GM18861 (cell line): ENCODE results near the gene CACNG4.

Source experiments
- ATAC-seq: cut with Tn5 transposase; IDR thresholded peaks from one replicate; pipeline ENCODE4 v1.9.1; 2021; ENCODE audit not compliant: unreplicated experiment

Gene CACNG4

DNA sequence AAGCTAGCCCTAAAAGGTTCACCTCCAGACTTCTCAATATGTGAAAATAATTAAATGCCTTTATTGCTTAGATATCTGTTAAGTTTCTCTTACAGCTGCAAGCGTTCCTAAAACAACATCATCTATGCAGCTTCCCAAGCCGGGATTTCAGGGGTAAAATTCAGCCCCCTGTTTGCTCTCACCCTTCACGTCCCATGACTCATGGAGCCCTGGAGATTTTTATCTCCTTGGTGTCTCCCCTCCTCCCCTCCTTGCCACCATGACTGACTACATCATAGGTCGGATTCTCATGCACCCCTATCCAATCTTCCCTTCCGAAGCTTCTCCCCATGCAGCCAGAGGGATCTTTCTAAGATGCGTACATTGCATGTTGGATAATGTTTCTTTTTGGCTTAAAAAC is 21.0 kb upstream of the CACNG4 start:
- no peak for ATAC-seq

DNA sequence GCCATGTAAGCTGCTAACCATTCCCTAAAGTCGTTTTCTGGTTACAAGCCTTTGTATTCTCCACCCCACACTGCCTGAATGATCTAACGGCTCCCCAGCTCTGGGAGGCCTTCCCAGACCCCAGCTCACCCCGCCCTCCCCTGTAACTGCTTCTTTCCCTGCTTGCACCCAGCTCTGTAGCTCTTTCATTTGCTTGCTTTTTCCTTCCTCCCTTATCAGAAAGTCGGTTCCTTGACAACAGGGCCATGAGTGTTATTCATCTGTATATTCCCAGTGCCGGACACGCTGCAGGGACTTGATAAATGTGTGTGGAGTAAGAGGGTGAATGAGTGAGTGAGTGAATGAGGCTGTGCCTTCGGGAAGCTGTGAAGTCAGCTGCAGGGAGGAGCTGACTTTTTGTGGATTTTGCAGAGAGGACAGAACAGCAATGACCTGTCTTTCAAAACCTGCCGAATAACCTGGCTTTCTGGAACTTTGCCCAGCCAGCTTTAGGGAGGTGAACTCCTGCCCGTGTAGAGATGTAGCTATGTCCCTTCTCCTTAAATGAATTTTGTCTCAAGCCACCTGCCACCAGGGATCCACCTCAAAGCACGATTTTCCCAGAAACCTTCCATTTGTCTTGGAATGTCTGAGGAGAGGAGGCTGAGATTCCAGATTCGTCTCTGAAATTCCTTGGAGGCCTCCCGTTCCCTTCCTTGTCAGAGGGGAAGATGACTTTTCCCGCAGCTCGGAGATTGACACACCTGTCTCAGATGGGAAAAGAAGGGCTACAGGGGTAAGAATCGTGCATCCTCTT is 20.0 kb upstream of the CACNG4 start:
- ATAC-seq: no peak

DNA sequence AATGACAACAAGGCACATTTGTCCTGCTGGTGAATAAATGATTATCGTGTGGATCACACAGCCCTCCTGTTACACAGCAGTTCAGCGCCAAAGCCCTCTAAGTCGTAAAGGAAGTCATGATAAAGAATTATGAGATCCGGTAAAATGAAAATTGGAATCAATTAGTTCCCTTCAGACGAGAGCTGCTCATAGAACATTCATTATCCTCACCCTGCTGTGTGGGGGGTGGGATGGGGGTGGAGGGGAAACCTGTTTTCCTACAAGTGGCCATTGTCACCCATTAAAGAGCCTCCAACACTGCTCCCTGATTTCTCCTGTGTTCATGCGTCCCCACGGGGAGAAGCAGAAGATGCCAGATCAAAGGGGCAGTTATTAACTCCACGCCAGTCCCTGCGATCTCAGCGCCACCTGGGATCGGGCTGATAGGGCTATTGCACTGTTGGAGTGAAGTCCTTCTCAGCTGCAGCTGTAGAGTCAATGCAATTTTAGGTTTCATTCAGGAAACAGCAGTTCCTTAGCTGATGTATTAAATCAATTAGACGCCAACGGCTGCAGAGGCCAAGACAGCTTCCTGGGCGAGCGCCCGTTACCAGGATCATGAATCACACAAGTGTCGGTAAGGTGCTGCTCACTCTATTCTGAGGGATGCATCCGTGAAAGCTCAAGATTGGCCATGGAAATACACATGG is 19.2 kb upstream of the CACNG4 start:
- no peak for ATAC-seq

DNA sequence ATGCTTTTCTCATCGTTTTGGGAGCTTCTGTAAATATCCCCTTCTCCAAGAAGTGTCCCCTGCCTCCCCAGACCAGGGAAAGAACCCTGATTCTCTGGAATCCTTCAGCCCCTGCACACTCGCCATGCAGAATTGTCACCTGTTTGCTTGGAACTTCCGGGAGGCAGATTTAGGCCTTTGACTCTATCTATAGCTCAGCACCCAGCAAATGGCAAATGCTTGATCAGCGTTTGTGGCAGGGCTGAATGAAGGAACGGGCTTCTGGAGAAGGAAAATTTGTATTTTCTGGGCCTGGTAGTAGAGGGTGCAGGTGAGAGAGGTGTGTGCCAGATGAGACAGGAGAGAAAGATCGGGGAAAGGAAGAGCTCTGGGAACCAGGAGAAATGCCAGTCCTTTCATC is 18.3 kb upstream of the CACNG4 start:
- ATAC-seq: no peak

DNA sequence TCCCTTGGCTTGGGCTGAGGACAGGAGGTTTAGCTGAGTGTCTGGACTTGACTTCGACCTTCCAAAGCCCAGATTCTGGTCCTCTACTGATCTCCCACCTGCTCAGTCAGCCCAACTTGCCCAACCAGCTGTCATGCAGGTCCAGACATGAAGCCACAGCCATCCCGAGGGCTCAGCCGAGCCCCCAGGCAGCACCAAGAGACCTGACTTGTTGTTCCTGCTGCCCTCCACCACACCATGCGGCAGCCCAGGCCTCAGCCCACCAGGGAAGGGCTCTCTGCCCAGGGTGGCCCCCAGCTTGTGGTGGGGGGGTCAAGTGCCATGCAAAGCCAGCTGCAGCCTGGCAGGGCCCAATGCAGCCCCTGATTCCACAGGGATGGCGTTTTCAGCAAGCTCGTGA is 17.2 kb upstream of the CACNG4 start:
- ATAC-seq: no peak

DNA sequence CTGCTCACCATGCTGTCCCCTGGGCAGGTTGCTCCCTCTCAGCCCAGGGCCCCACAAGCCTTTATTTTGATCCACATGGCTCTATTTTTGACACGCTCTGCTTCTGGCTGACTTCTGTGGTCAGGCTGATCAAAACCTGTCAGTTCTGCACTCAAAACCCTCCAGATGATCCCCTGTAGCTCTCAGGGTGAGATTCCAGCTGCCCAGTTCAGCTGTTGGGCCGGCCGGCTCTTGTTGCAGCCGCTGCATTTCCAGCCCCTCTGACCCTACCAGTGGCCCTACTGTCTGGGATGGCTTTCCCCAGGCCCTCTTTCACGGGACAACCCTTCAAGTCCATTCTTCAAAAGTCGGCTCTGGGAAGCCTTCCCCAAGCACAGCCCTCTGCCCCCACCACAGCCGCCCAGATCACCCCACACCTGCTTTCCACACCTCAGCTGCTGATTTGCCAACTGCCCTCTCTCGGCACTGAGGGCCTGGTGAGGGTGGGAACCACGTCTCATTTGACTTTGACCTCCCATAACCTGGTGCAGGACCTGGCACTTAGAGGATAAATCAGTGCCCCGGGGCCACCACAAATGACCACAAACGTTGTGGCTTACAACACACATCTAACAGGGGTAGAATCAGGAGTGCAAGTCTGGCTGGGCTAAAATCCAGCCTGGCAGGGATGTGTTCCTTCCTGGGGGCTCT is 16.3 kb upstream of the CACNG4 start:
- no peak for ATAC-seq

DNA sequence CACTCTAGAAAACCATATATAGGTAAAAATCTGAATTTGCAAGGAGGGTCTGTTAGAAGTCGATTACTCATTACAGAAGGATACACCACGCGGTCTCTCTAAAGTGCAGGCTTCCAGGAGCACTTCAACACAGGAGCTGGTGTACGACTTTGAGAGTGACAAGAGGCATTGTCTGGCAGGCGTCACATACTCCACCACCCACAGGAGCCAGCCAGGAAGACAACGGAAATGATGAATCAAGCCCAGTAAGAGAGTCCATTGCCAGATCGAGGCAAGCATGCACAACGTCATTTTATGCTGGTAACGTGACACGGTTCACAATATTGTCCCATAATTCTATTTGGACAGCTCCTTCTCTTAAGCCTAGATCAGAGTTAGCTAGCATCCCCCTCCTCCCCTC is 15.0 kb upstream of the CACNG4 start:
- no peak for ATAC-seq

DNA sequence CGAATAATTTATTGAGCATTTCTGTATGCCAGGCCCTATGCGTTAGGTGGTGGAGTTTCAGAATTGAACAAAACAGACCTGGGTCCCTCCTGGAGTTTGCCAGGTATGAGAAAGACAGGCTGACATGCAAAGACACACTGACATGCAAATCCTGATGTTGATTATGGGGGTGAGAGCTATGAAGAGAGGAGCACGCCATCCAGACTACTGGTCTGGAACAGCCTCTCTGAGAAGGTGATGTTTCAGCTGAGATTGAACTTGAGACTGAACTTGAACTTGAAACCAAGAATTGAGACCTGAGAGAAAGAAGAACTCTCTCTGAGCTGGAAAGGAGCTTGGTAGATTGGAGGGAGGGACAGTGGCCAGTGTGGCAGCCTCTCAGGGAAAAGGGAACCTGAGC is 14.2 kb upstream of the CACNG4 start:
- no peak for ATAC-seq

DNA sequence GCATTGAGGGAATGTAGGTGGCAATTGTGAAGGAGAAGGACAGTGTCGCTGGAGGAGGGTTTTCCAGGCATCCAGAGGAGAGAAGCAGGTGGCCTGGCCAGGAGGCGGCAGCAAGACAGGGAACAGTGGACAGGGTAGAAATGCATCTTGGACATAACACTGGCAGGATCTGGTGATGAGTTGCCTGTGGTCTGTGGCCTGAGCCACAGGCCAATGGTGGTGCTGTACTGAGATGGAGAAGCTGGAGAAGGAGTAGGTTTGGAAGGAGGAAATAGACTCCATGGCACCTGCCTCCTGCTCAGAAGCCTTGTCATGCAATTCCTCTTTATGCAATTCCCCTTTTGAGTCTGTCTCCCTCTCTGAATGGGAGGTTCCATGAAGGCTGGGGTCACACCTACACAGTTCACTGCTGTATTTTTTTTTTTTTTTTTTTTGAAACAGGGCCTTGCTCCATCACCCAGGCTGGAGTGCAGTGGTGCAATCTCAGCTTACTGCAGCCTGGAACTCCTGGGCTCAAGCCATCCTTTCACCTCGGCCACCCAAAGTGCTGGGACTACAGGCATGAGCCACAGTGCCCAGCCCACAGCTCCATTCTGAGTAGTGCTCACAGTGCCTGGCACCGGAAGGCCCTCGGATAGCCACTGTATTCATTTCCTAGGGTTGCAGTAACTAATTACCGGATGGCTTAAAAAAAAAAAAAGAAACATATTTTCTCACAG is 13.5 kb upstream of the CACNG4 start:
- ATAC-seq: no peak

DNA sequence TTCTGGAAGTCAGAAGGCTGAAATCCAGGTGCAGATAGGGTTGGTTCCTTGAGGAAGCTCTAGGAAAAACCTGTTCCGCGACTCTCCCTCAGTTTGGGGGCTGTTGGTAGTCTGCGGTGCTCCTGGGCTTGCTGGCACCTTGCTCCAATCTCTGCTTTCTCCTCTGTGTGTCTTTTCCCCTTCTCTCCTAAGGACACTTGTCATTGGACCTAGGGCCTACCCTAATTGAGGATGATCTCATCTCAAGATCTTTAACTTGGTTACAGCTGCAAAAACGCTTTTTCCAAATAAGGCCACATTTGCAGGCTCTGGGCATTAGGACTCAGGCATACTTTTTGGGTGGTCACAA is 12.9 kb upstream of the CACNG4 start:
- no peak for ATAC-seq

DNA sequence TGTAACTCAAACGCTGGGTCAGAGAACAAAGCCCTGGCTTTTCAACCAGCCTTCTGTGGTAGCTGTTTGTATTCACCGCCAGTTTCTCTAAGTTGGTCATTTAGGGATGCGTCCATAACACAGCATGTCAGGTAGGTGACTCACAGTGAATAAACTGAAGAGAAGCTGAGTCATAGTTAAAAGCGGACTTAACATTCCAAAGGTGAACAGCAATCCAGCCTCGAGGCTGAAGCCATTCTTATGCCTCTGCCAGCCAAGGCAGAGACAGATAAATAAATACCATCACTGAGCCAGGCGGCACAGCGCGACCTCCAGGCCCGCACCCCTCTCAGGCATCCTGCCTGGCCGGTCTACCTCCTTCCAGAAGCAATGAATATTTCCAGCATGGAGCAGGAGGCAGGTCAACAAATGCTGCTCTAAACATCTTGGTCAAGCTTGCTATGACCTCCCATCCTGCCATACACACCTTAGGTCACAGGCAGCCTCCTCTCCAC is 12.4 kb upstream of the CACNG4 start:
- ATAC-seq: no peak

DNA sequence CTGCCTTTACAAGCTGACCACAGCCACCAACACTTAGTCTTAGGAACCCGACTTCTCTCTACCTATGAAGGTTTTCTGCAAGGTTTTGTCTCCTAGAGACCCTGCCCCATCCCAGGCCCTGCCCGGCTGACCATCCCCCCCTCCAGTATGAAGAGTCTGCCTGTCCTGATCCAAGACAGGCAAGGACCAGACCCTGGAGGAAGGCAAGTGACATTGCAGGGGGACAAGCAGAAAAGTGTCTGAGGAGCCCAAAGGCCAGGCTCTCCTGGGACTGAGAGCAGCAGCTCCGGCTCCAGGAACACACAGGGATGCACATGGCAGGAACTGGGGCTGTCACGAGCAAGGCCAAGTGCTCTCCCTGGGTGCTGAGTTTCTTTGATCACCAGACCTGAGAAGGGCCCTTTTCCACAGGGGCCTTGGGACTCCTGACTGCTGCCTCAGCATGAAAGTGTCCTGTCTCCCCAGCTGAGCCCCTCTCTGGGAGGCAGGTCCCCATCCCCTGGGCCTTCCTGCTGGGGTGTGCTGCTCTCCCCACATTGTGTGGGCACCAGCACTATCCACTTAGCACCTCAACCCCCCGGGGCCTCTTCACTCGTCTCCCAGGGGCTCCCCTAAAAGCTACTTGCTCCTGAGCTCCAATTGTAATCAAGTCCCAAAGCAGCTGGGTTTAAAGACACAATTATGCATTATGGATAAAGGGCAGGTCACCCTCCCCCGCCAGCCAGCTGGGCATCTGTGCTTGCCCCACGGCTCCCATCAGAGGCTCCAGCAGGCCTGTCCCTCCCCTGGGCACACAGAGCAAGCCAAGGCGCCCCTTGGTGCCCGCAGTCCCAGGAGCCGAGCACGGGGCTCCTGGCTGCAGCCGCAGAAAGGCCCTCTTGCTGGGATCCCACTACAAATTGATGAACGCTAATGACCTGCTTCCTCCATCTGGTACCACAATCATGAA is 11.6 kb upstream of the CACNG4 start:
- ATAC-seq: no peak

DNA sequence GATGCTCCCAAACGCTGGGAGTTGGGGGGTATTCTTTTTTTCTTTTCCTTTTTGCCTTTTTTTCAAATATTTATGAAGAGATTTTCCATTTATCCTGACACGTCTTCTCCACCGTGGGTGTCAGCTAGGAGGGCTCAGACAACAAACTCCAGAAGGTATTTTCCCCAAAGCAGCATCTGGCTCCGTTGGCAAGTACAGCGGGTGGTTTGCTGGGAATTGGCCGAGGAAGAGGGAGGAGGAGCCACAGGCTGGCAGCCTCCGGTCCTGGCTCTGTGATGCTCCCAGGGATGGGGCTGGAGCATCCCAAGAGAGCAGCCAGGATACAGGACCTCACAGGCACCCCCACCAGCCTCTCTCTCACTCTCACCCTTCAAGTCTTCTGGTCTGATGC is 10.9 kb upstream of the CACNG4 start:
- no peak for ATAC-seq

DNA sequence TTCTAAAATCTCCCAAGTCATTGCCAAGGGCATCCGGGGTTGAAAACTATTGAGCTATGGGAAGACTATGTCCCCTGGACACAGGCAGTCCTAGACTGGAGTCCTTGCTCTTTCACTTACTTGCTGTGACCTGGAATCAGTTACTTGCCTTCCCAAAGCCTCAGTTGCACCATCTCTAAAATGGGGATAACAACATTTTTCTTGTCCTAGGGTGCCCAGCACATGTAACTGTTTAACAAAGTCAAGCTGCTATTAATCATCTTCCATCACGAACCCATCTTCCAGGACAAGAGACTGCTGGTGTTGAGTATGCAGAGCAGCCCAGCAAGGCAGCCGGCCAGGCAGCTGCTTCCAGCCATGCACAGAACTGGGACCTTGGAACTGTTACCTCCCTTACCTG is 9.9 kb upstream of the CACNG4 start:
- ATAC-seq: no peak

DNA sequence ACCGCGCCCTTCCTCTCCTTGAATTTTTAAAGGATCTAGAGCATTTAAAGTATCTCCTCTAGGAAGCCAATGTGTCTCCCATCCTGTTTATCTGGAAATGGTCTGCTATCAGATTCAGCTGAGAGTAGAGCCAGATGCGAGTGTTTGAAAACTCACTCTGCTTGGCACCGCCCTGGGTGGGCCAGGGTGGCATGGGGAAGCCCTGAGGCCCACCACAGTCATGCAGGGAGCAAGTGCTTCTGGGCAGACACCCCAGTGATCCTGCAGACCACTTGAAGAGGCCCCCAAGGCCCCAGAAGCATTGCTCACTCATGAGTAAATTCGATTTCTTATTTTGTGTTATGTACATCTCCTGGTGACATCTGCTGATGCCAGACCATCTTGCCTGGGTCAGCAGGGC is 8.7 kb upstream of the CACNG4 start:
- ATAC-seq: no peak

DNA sequence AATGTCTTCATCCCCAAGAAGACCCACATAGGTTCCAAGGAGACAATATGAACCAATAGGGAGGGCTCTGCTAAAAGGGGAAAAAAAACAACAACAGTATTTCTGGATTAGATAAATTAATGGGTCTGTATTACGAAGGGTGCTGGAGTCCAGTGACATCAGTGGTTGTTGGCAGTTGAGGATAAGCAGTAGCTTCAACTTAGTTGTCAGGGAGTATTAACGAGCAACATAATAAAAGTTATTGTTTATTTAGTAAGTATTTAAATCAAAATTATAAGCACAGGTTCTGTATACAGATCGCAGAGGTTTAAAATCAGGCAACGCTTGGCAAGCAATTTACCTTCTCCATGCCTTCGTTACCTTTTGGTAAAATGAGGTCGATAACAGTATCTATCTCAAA is 7.6 kb upstream of the CACNG4 start:
- no peak for ATAC-seq

DNA sequence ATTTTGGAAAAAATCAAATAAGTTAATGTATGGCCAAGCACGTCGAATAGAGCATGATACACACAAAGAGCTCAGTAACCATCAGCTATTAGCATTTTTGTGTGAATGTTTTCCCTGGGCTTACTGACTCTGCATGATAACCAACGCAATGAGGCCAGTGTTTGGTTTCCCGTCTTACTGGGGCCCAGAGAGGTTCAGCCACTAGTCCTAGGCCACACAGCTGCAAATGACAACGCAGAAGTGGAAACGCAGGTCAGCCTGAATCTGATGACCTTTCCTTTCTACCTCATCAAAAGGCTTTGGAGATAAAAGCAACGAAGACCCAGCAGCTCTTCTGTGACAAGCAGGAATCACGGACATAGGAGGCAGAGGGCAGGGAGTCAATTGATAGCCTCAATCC is 7.2 kb upstream of the CACNG4 start:
- ATAC-seq: no peak

DNA sequence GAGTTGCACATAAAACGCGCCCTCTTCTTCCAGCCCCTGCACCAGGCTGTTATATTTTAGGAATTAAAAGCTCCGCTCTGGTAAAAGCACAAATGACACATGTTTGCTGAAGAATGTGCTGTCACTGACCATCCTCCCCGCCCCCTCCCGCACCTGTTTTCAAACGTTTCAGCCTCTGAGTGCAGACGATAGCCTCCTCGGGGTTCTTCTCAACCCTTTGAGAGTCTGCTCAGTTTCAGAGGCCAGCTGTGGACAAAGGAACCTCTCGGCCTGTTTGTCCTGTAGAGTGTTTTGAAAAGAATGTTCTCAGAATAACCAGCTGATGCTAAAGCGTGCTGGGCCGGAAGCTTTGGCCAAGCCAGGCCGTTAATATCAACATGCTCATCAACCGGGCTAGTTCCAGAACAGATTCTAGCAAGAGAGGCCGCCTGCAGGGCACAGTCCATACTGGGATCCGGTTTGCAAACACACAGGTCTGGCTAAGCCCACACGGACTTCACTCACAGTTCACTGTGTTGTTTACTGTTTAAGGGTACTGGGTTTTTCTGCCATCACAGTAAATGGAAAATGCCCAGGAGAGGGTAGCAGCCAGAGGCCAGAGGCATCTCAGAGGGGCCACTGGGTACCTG is 6.4 kb upstream of the CACNG4 start:
- no peak for ATAC-seq

DNA sequence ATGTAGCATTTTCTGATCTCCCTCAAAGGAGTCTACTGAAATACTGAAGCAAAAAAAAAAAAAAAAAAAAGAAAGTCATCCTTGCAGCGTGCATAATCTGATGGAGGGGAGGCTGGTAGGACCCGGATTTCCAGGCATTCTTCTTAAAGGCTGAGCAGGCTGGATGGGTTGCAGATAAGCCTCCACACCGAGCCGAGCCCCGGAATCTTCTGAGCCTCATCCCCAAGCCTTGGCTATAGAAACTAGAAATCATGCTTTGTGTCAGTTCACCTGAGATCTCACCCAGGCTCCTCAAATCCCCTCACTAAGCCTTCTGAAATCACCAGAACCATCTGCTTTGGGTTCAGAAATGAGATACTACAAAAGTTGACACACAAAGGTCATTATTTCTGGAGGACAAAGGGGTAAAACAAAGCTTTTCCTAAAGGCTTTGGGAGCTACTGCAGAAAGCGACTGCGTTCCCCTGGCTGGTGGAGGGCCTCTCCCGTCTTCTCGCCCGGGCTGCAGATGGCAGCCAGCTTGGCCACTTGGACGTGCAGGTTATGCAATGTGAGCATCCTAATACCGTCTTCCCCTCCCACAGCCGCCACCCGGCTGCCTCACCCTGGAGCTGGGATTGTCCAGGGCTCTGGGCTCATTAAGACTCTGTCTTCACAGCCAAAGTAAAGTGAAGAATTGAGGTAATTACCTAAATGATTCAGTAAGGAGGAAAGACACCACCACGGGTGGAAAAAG is 4.7 kb upstream of the CACNG4 start:
- no peak for ATAC-seq
